PC-3 (cell line): ENCODE data around the gene LRRC10. TPM values are rescaled to one million over a fixed set of nuclear protein-coding genes. Genes with fewer than 3 reads are reported as not detected.

Source experiments
- ATAC-seq: fragments of 200-7000 bp; cut with Tn5 transposase; 2 replicates; pipeline ENCODE4 v1.9.1; 2020; ENCODE audit warnings: mild to moderate bottlenecking, moderate library complexity
- BruUV-seq: library from RNA; stranded (reverse); fragments of 400-500 nt; replicated peaks from 2 replicates; lab custom pipeline; 2021; lab: Mats Ljungman, UMichigan
- CTCF ChIA-PET: fragments of 300-600 bp; sonication (Branson Sonifier 250); formaldehyde crosslinking; loops from one replicate; lab custom pipeline; 2022; ENCODE audit warnings: antibody characterized with exemption; lab: Charles Lee
- POLR2A ChIA-PET: fragments of 300-600 bp; sonication (Branson Sonifier 250); formaldehyde crosslinking; loops from one replicate; lab custom pipeline; 2022; ENCODE audit warnings: antibody characterized with exemption; ENCODE audit not compliant: unreplicated experiment; lab: Charles Lee
- DNase-seq: peaks from one replicate; pipeline ENCODE4 v3.0.0-alpha.2; 2015
- H2AFZ ChIP-seq: fragments of 300-600 bp; sonication (generic); 2 replicates; pipeline ENCODE4 v1.6.0; 2016; ENCODE audit warnings: antibody characterized with exemption, low read length
- H3F3A ChIP-seq: fragments of 300-600 bp; sonication (generic); one replicate; pipeline ENCODE4 v1.6.0; 2017; ENCODE audit warnings: antibody characterized with exemption, low read length, control low read depth, mild to moderate bottlenecking; ENCODE audit not compliant: unreplicated experiment
- H3K27ac ChIP-seq: fragments of 300-600 bp; sonication (generic); 2 replicates; pipeline ENCODE4 v1.5.1; 2016; ENCODE audit warnings: mild to moderate bottlenecking, low read length
- H3K27me3 ChIP-seq: fragments of 300-600 bp; sonication (generic); 2 replicates; pipeline ENCODE4 v1.6.1; 2016; ENCODE audit warnings: low read length, mixed read lengths
- H3K36me3 ChIP-seq: fragments of 300-600 bp; sonication (generic); 2 replicates; pipeline ENCODE4 v1.6.1; 2016; ENCODE audit warnings: low read depth, mixed run types, low read length, mixed read lengths
- H3K4me1 ChIP-seq: fragments of 300-600 bp; sonication (generic); 2 replicates; pipeline ENCODE4 v1.5.1; 2016; ENCODE audit warnings: low read length; ENCODE audit not compliant: insufficient read depth
- H3K4me2 ChIP-seq: fragments of 300-600 bp; sonication (generic); 2 replicates; pipeline ENCODE4 v1.6.0; 2016; ENCODE audit warnings: low read length
- H3K4me3 ChIP-seq: fragments of 300-600 bp; sonication (generic); 2 replicates; pipeline ENCODE4 v1.5.1; 2016; ENCODE audit warnings: mild to moderate bottlenecking, low read length, mixed read lengths
- H3K79me2 ChIP-seq: fragments of 300-600 bp; sonication (generic); 2 replicates; pipeline ENCODE4 v1.6.1; 2017; ENCODE audit warnings: low read length, mixed read lengths
- H3K9ac ChIP-seq: fragments of 300-600 bp; sonication (generic); 2 replicates; pipeline ENCODE4 v1.6.0; 2016; ENCODE audit warnings: mild to moderate bottlenecking, low read length
- H3K9me2 ChIP-seq: fragments of 300-600 bp; sonication (generic); replicated peaks from 2 replicates; pipeline ENCODE4 v1.6.1; 2016; ENCODE audit warnings: mixed run types, low read length, mixed read lengths
- H3K9me3 ChIP-seq: fragments of 300-600 bp; sonication (generic); 2 replicates; pipeline ENCODE4 v1.6.1; 2016; ENCODE audit warnings: low read length, mixed read lengths
- H4K20me1 ChIP-seq: fragments of 300-600 bp; sonication (generic); 2 replicates; pipeline ENCODE4 v1.6.1; 2016; ENCODE audit warnings: low read length, mixed read lengths
- CTCF ChIP-seq: fragments of 300-600 bp; sonication (generic); conservative IDR thresholded peaks from 2 replicates; pipeline ENCODE4 v1.5.1; 2017; ENCODE audit warnings: antibody characterized with exemption, low read depth, mild to moderate bottlenecking, low read length
- EZH2 ChIP-seq: fragments of 300-600 bp; sonication (generic); IDR thresholded peaks from one replicate; pipeline ENCODE4 v1.6.1; 2017; ENCODE audit warnings: antibody characterized with exemption, mild to moderate bottlenecking, low read length; ENCODE audit not compliant: unreplicated experiment
- EZH2phosphoT487 ChIP-seq: fragments of 300-600 bp; sonication (generic); IDR thresholded peaks from 2 replicates; pipeline ENCODE4 v1.6.1; 2018; ENCODE audit warnings: mild to moderate bottlenecking, antibody characterized with exemption, low read length, borderline replicate concordance
- intact Hi-C: fragments of 100-400 bp; cut with micrococcal nuclease; formaldehyde crosslinking; loops from 2 replicates; pipeline ENCODE4 v1.9.0; 2023
- total RNA-seq: library from RNA; depleted of rRNA; stranded (reverse); fragments of >200 nt; gene quantifications from 2 replicates; pipeline ENCODE4 v1.2.3, GENCODE V29; 2014

The LRRC10 gene
- total RNA-seq, 1 experiment from 2014 or later, result not detected

- intact Hi-C loops, result no loop called here
- Histone ChIP-seq H4K20me1 (no peaks in the 10 kb centered on the region), H3K4me2 (no peak overlapping the region), H3K4me3 (no peak overlapping the region), H3F3A (no peaks in the 10 kb centered on the region), H3K27me3 (no peaks in the 10 kb centered on the region), H3K9me3 (no peaks in the 10 kb centered on the region), H2AFZ (no peak overlapping the region), H3K9me2 (no peaks in the 10 kb centered on the region), H3K79me2 (no peaks in the 10 kb centered on the region), H3K4me1 (no peaks in the 10 kb centered on the region), H3K27ac (no peak overlapping the region), H3K36me3 (no peaks in the 10 kb centered on the region), H3K9ac (no peak overlapping the region)
- no TSS peak for BruUV-seq
- ATAC-seq (no peak), DNase-seq (no peak)
- no peak for TF ChIP-seq EZH2phosphoT487
- no peak for TF ChIP-seq CTCF
- no peak for TF ChIP-seq EZH2
- ChIA-PET CTCF (no interaction called here), POLR2A (no interaction called here)
Measured at GRCh38 chr12:69620921-69621320, 10.2 kb upstream of the LRRC10 start.

GRCh38 chr12:69620077-69620476 is 9.4 kb upstream of the LRRC10 start:
- H2AFZ ChIP-seq, result no peak overlapping the region
- BruUV-seq, result no TSS peak
- no peaks in the 10 kb centered on the region for H3K79me2 ChIP-seq
- no peaks in the 10 kb centered on the region for H3K4me1 ChIP-seq
- no peaks in the 10 kb centered on the region for H3F3A ChIP-seq
- POLR2A ChIA-PET, result no interaction called here
- H3K9ac ChIP-seq, result no peak overlapping the region
- no peak overlapping the region for H3K27ac ChIP-seq
- TF ChIP-seq CTCF (no peak), EZH2 (no peak), EZH2phosphoT487 (no peak)
- H3K27me3 ChIP-seq, result no peaks in the 10 kb centered on the region
- H3K4me2 ChIP-seq, result no peak overlapping the region
- ATAC-seq, result no peak
- H3K9me2 ChIP-seq, result no peaks in the 10 kb centered on the region
- H3K9me3 ChIP-seq, result no peaks in the 10 kb centered on the region
- H3K36me3 ChIP-seq, result no peaks in the 10 kb centered on the region
- CTCF ChIA-PET, result no interaction called here
- no peak for DNase-seq
- no peak overlapping the region for H3K4me3 ChIP-seq
- intact Hi-C loops, result no loop called here
- no peaks in the 10 kb centered on the region for H4K20me1 ChIP-seq

GRCh38 chr12:69619050-69619449 is 8.3 kb upstream of the LRRC10 start:
- H2AFZ ChIP-seq, result no peak overlapping the region
- no peak for ATAC-seq
- BruUV-seq, result no TSS peak
- ChIA-PET CTCF (no interaction called here), POLR2A (interaction anchor here (0.5 kb wide), 1 partner anchor 337 kb away, joined by 4 read pairs; no protein-coding TSS in a partner anchor)
- no peaks in the 10 kb centered on the region for H3K27me3 ChIP-seq
- no peak overlapping the region for H3K4me2 ChIP-seq
- no peak overlapping the region for H3K4me3 ChIP-seq
- H3K79me2 ChIP-seq, result no peaks in the 10 kb centered on the region
- H3K9me3 ChIP-seq, result no peaks in the 10 kb centered on the region
- H4K20me1 ChIP-seq, result no peaks in the 10 kb centered on the region
- H3K36me3 ChIP-seq, result no peaks in the 10 kb centered on the region
- no peaks in the 10 kb centered on the region for H3F3A ChIP-seq
- no peaks in the 10 kb centered on the region for H3K4me1 ChIP-seq
- no peaks in the 10 kb centered on the region for H3K9me2 ChIP-seq
- H3K9ac ChIP-seq, result no peak overlapping the region
- TF ChIP-seq EZH2phosphoT487 (no peak), CTCF (no peak), EZH2 (no peak)
- DNase-seq, result no peak
- intact Hi-C loops, result no loop called here
- no peak overlapping the region for H3K27ac ChIP-seq
